Fibroblast of lung (primary cell): Measurements from ENCODE around the gene SYNDIG1. TPM values are rescaled to one million over a fixed set of nuclear protein-coding genes. Genes with fewer than 3 reads are reported as not detected.

Experiments used
- DNase-seq, 2 donors: peaks; one replicate each; pipeline versions ENCODE4 v3.0.0 to v3.0.0-alpha.2; 2010; ENCODE audit warnings: low read depth in 2 of 2
- H2AFZ ChIP-seq: 2 replicates; pipeline ENCODE4 v1.5.1; 2012; ENCODE audit warnings: low read length, control low read depth, inconsistent platforms
- H3K27ac ChIP-seq: 2 replicates; pipeline ENCODE4 v1.5.1; 2011; ENCODE audit warnings: low read length, control low read depth; ENCODE audit not compliant: insufficient read depth
- H3K27me3 ChIP-seq: 2 replicates; pipeline ENCODE4 v1.5.1; 2011; ENCODE audit warnings: mild to moderate bottlenecking, low read length; ENCODE audit not compliant: control insufficient read depth, insufficient read depth
- H3K36me3 ChIP-seq: 2 replicates; pipeline ENCODE4 v1.5.1; 2011; ENCODE audit warnings: low read length; ENCODE audit not compliant: control insufficient read depth, insufficient read depth
- H3K4me1 ChIP-seq: 2 replicates; pipeline ENCODE4 v1.5.1; 2011; ENCODE audit warnings: low read length; ENCODE audit not compliant: control insufficient read depth, insufficient read depth; ENCODE audit errors: extremely low read depth
- H3K4me2 ChIP-seq: 2 replicates; pipeline ENCODE4 v1.5.1; 2011; ENCODE audit warnings: low read length, control low read depth; ENCODE audit not compliant: insufficient read depth; ENCODE audit errors: extremely low read depth
- H3K4me3 ChIP-seq, 4 experiments: fragments of 200-600 bp in 1 of 4; sonication (generic) in 1 of 4; replicated peaks in 1 of 4; 2 replicates each; pipeline ENCODE4 v1.5.1; 2011 to 2016; ENCODE audit warnings: low read length in 4 of 4, low read depth in 3 of 4, mild to moderate bottlenecking in 3 of 4, control low read depth in 2 of 4, inconsistent platforms in 1 of 4, mixed read lengths in 1 of 4; ENCODE audit not compliant: insufficient read depth in 1 of 4; ENCODE audit errors: control extremely low read depth in 1 of 4
- H3K79me2 ChIP-seq: 2 replicates; pipeline ENCODE4 v1.5.1; 2012; ENCODE audit warnings: mild to moderate bottlenecking, low read length, inconsistent platforms; ENCODE audit not compliant: control insufficient read depth, insufficient read depth
- H3K9ac ChIP-seq: 2 replicates; pipeline ENCODE4 v1.5.1; 2011; ENCODE audit warnings: mild to moderate bottlenecking, low read length, control low read depth; ENCODE audit not compliant: insufficient read depth
- H3K9me3 ChIP-seq: 2 replicates; pipeline ENCODE4 v1.5.1; 2012; ENCODE audit warnings: low read depth, low read length; ENCODE audit not compliant: control insufficient read depth, insufficient read depth
- H4K20me1 ChIP-seq: 2 replicates; pipeline ENCODE4 v1.5.1; 2011; ENCODE audit warnings: low read length; ENCODE audit not compliant: control insufficient read depth, insufficient read depth; ENCODE audit errors: extremely low read depth
- EZH2 ChIP-seq: IDR thresholded peaks from 2 replicates; pipeline ENCODE4 v1.5.1; 2012; ENCODE audit warnings: low read length, control low read depth, mild to moderate bottlenecking; ENCODE audit errors: missing control alignments
- polyA plus RNA-seq, 2 donors: library from polyadenylated mRNA; depleted of rRNA in 1 of 2; stranded (reverse) in 1 of 2; unstranded in 1 of 2; fragments of >200 nt; gene quantifications; 2 replicates each; pipeline ENCODE4 v1.2.1, GENCODE V29; 2011 to 2012; ENCODE audit warnings: missing spikeins in 1 of 2
- total RNA-seq: library from RNA; depleted of rRNA; stranded (reverse); fragments of >200 nt; gene quantifications from 2 replicates; pipeline ENCODE4 v1.2.1, GENCODE V29; 2014
- TF ChIP-seq, protein P1 (sequence below), 2 donors: IDR thresholded peaks in 1 of 2; conservative IDR thresholded peaks in 1 of 2; 1 replicate in 1 of 2; 2 replicates in 1 of 2; pipeline ENCODE4 v1.5.1; 2011 to 2012; ENCODE audit warnings: low read length in 2 of 2, control low read depth in 1 of 2, inconsistent platforms in 1 of 2, low read depth in 1 of 2, mild to moderate bottlenecking in 1 of 2

Gene SYNDIG1
- total and polyA plus RNA-seq, 2 donors (not counting 1 experiment from before 2014, with no cell fraction given): 0.02 to 0.17 TPM

DNA sequence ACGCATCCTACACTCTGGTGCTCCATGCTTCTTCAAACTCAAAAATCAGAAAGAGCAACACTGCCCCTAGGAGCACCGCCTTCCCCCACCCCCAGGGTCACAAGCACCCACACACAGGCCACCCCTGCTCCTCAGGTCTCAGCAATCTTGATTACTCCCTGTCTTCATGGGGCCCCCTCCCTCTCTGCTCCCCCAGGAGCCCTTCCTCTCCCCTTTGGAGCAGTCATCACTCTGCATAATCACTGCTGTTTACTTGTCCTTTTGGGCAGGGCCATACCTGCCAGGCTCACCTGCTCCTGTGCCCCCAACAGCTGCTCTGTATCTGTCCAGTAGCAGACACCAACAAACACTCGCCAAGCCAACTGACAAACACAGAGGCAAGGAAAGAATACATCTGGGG, 7.6 kb upstream of the SYNDIG1 start:
- Histone ChIP-seq H3K4me2 (no peak overlapping the region), H3K79me2 (no peaks in the 10 kb centered on the region), H3K9ac (no peak overlapping the region), H4K20me1 (no peaks in the 10 kb centered on the region), H3K4me3 (no peak overlapping the region), H2AFZ (no peak overlapping the region), H3K36me3 (no peaks in the 10 kb centered on the region), H3K4me1 (no peaks in the 10 kb centered on the region), H3K27me3 (peaks cover 15% of the 10 kb centered on the region), H3K27ac (no peak overlapping the region), H3K9me3 (no peaks in the 10 kb centered on the region)
- DNase-seq: no peak
- no peak for TF ChIP-seq EZH2

DNA sequence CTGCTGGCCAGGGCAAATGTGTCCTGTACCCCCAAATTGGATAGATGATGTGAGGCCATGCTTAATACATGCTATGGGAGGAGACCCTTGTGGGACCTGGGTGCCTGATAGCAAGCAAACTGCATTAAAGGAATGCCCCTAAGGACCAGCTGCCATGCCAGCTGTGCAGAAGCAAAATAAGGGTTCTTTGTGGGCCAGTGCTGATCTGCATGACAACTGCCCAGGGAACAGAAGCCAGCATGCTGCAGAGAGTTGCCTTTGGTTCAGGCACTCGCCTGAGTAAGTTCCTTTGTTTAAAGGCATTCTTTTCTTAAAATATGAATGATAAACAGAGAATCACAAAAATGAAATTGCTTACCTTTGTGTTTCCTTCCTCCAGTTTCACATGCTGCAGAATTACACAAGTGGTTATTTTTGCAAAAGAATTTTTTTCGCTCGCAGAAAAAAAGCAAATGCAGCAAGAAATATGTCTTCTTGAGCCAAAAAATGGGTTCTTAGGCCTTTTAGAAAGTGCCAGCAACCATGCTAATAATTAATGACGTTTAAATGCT, 6.9 kb upstream of the SYNDIG1 start:
- Histone ChIP-seq H3K79me2 (no peaks in the 10 kb centered on the region), H3K36me3 (no peaks in the 10 kb centered on the region), H4K20me1 (no peaks in the 10 kb centered on the region), H3K9ac (no peak overlapping the region), H2AFZ (no peak overlapping the region), H3K27ac (no peak overlapping the region), H3K9me3 (no peaks in the 10 kb centered on the region), H3K4me2 (no peak overlapping the region), H3K4me1 (no peaks in the 10 kb centered on the region), H3K27me3 (peaks cover 17% of the 10 kb centered on the region), H3K4me3 (no peak overlapping the region)
- TF ChIP-seq EZH2: no peak
- TF ChIP-seq, protein P1, sequence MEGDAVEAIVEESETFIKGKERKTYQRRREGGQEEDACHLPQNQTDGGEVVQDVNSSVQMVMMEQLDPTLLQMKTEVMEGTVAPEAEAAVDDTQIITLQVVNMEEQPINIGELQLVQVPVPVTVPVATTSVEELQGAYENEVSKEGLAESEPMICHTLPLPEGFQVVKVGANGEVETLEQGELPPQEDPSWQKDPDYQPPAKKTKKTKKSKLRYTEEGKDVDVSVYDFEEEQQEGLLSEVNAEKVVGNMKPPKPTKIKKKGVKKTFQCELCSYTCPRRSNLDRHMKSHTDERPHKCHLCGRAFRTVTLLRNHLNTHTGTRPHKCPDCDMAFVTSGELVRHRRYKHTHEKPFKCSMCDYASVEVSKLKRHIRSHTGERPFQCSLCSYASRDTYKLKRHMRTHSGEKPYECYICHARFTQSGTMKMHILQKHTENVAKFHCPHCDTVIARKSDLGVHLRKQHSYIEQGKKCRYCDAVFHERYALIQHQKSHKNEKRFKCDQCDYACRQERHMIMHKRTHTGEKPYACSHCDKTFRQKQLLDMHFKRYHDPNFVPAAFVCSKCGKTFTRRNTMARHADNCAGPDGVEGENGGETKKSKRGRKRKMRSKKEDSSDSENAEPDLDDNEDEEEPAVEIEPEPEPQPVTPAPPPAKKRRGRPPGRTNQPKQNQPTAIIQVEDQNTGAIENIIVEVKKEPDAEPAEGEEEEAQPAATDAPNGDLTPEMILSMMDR (conservative IDR thresholded peaks at IDR 0.05 in 1 of 2, IDR thresholded peaks at IDR 0.05 in 1 of 2; ENCODE audit: low read depth in 1 of 2, low read length in 2 of 2): no peak
- no peak for DNase-seq

DNA sequence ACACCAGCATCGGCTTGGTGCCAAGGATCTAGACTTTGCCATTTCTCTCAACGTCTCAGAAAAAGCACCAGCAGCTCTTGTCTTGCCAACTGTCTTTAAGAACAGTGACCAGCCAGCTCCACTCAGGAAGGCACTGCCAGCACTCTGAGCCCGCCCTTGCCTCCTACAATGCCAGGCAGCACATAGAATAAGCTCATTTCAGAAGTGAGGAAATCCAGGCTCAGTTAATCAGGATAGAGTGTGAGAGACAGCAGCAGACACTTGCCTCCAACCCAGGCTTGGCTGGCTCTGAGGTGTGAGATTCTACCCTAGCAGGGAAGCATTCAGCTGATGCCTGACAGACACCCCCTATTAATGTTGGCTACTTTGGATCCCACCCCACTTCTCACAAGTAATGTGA, 4.3 kb upstream of the SYNDIG1 start:
- no peaks in the 10 kb centered on the region for H3K4me1 ChIP-seq
- H3K36me3 ChIP-seq: no peaks in the 10 kb centered on the region
- no peak overlapping the region for H3K9ac ChIP-seq
- no peak overlapping the region for H3K4me3 ChIP-seq
- H3K4me2 ChIP-seq: no peak overlapping the region
- no peak overlapping the region for H2AFZ ChIP-seq
- TF ChIP-seq EZH2: no peak
- TF ChIP-seq, protein P1 (conservative IDR thresholded peaks at IDR 0.05 in 1 of 2, IDR thresholded peaks at IDR 0.05 in 1 of 2; ENCODE audit: low read depth in 1 of 2, low read length in 2 of 2): no peak
- H3K27me3 ChIP-seq: peaks cover 23% of the 10 kb centered on the region
- no peaks in the 10 kb centered on the region for H4K20me1 ChIP-seq
- H3K79me2 ChIP-seq: no peaks in the 10 kb centered on the region
- H3K9me3 ChIP-seq: no peaks in the 10 kb centered on the region
- H3K27ac ChIP-seq: no peak overlapping the region
- DNase-seq: no peak
